CD14-positive monocyte (primary cell): ENCODE data around the gene CABP1. TPM values are rescaled to one million over a fixed set of nuclear protein-coding genes. Genes with fewer than 3 reads are reported as not detected.

Experiments
- DNase-seq, 3 donors: peaks; one replicate each; pipeline ENCODE4 v3.0.0-alpha.2; 2011 to 2022
- H2AFZ ChIP-seq: 2 replicates; pipeline ENCODE4 v1.6.0; 2012; ENCODE audit warnings: mild to moderate bottlenecking, low read depth, low read length, inconsistent platforms; ENCODE audit not compliant: insufficient read depth, poor library complexity, severe bottlenecking
- H3K27ac ChIP-seq, 2 donors: 1 replicate in 1 of 2; 2 replicates in 1 of 2; pipeline ENCODE4 v1.5.1; 2012 to 2013; ENCODE audit warnings: low read length in 2 of 2, control low read depth in 1 of 2, inconsistent platforms in 1 of 2, low read depth in 1 of 2, mild to moderate bottlenecking in 1 of 2
- H3K27me3 ChIP-seq, 2 donors: one replicate each; pipeline versions ENCODE4 v1.6.0 to v1.6.1; 2011 to 2013; ENCODE audit warnings: low read length in 2 of 2; ENCODE audit not compliant: control insufficient read depth in 2 of 2, insufficient read depth in 2 of 2
- H3K36me3 ChIP-seq, 2 donors: replicated peaks in 1 of 2; 1 replicate in 1 of 2; 2 replicates in 1 of 2; pipeline versions ENCODE4 v1.5.1 to v1.6.1; 2012 to 2013; ENCODE audit warnings: low read length in 2 of 2, control low read depth in 1 of 2, inconsistent platforms in 1 of 2, mild to moderate bottlenecking in 1 of 2; ENCODE audit not compliant: insufficient read depth in 2 of 2, control insufficient read depth in 1 of 2
- H3K4me1 ChIP-seq, 2 donors: 1 replicate in 1 of 2; 2 replicates in 1 of 2; pipeline versions ENCODE4 v1.5.1 to v1.6.1; 2012 to 2013; ENCODE audit warnings: low read length in 2 of 2, control low read depth in 1 of 2, inconsistent platforms in 1 of 2, mild to moderate bottlenecking in 1 of 2, moderate library complexity in 1 of 2; ENCODE audit not compliant: insufficient read depth in 2 of 2, control insufficient read depth in 1 of 2
- H3K4me2 ChIP-seq: replicated peaks from 2 replicates; pipeline ENCODE3; 2012; ENCODE audit warnings: low read length, moderate library complexity, mild to moderate bottlenecking; ENCODE audit not compliant: poor library complexity, severe bottlenecking; ENCODE audit errors: extremely low read depth
- H3K4me3 ChIP-seq, 3 experiments: fragments of 200-600 bp in 1 of 3; sonication (generic) in 1 of 3; replicated peaks in 1 of 3; 1 replicate in 2 of 3; 2 replicates in 1 of 3; pipeline ENCODE4 v1.5.1; 2011 to 2013; ENCODE audit warnings: low read length in 3 of 3, mild to moderate bottlenecking in 3 of 3, control low read depth in 2 of 3, low read depth in 2 of 3, inconsistent platforms in 1 of 3, moderate library complexity in 1 of 3
- H3K79me2 ChIP-seq: 2 replicates; pipeline ENCODE4 v1.6.0; 2012; ENCODE audit warnings: mild to moderate bottlenecking, control low read depth, inconsistent platforms, low read length, moderate library complexity; ENCODE audit not compliant: insufficient read depth
- H3K9ac ChIP-seq: 2 replicates; pipeline ENCODE4 v1.6.0; 2017; ENCODE audit warnings: low read length, mild to moderate bottlenecking; ENCODE audit not compliant: insufficient read depth, poor library complexity, severe bottlenecking
- H3K9me3 ChIP-seq, 2 donors: replicated peaks in 1 of 2; 1 replicate in 1 of 2; 2 replicates in 1 of 2; pipeline versions ENCODE4 v1.5.1 to v1.6.1; 2012 to 2013; ENCODE audit warnings: low read length in 2 of 2, control low read depth in 1 of 2; ENCODE audit not compliant: control insufficient read depth in 1 of 2, insufficient read depth in 1 of 2
- H4K20me1 ChIP-seq: 2 replicates; pipeline ENCODE4 v1.6.0; 2012; ENCODE audit warnings: mild to moderate bottlenecking, low read length, control low read depth, moderate library complexity; ENCODE audit not compliant: insufficient read depth
- H3K27ac Mint-ChIP-seq, 7 donors: one replicate each; pipeline ENCODE4 v1.8.0; 2020; ENCODE audit warnings: mild to moderate bottlenecking in 7 of 7, mixed read lengths in 7 of 7, moderate library complexity in 6 of 7, inconsistent platforms in 2 of 7
- H3K27me3 Mint-ChIP-seq, 3 donors: one replicate each; pipeline ENCODE4 v1.8.0; 2021 to 2022; ENCODE audit warnings: low read depth in 3 of 3, mild to moderate bottlenecking in 3 of 3, mixed read lengths in 3 of 3, moderate library complexity in 3 of 3, inconsistent platforms in 1 of 3
- H3K36me3 Mint-ChIP-seq, 2 donors: one replicate each; pipeline ENCODE4 v1.8.0; 2020; ENCODE audit warnings: mixed read lengths in 2 of 2, inconsistent platforms in 1 of 2, mild to moderate bottlenecking in 1 of 2
- H3K4me1 Mint-ChIP-seq: one replicate; pipeline ENCODE4 v1.8.0; 2020; ENCODE audit warnings: mild to moderate bottlenecking, mixed read lengths
- H3K4me3 Mint-ChIP-seq, 2 donors: one replicate each; pipeline ENCODE4 v1.8.0; 2020; ENCODE audit warnings: mild to moderate bottlenecking in 2 of 2, mixed read lengths in 2 of 2, moderate library complexity in 1 of 2
- H3K9me3 Mint-ChIP-seq, 7 donors: one replicate each; pipeline ENCODE4 v1.8.0; 2020 to 2022; ENCODE audit warnings: mixed read lengths in 7 of 7, mild to moderate bottlenecking in 6 of 7, moderate library complexity in 6 of 7, inconsistent platforms in 2 of 7
- CTCF ChIP-seq: fragments of 200-600 bp; IDR thresholded peaks from one replicate; pipeline ENCODE4 v1.8.0; 2022; ENCODE audit warnings: antibody characterized with exemption, mild to moderate bottlenecking
- WGBS: methylation state at CpG from one replicate; pipeline ENCODE4 v1.1.5; 2013; ENCODE audit warnings: missing lambda C conversion rate; ENCODE audit not compliant: insufficient coverage; 5-methylcytosine and 5-hydroxymethylcytosine counted together
- intact Hi-C, 2 donors: fragments of 100-400 bp; cut with micrococcal nuclease; formaldehyde crosslinking; loops; one replicate each; pipeline versions ENCODE4 v1.15.0 to v1.15.1; 2023
- polyA plus RNA-seq, 3 donors: library from polyadenylated mRNA; depleted of rRNA in 1 of 3; unstranded in 2 of 3; stranded (reverse) in 1 of 3; fragments of 300-500 nt in 2 of 3; fragments of >200 nt in 1 of 3; fragmentation: Illumina TruSeq in 2 of 3; gene quantifications; 1 replicate in 2 of 3; 2 replicates in 1 of 3; pipeline ENCODE4 v1.2.3, GENCODE V29; 2012 to 2021

Gene CABP1
- polyA plus RNA-seq, 3 donors, result 0.19 to 0.43 TPM; not detected in 1

DNA sequence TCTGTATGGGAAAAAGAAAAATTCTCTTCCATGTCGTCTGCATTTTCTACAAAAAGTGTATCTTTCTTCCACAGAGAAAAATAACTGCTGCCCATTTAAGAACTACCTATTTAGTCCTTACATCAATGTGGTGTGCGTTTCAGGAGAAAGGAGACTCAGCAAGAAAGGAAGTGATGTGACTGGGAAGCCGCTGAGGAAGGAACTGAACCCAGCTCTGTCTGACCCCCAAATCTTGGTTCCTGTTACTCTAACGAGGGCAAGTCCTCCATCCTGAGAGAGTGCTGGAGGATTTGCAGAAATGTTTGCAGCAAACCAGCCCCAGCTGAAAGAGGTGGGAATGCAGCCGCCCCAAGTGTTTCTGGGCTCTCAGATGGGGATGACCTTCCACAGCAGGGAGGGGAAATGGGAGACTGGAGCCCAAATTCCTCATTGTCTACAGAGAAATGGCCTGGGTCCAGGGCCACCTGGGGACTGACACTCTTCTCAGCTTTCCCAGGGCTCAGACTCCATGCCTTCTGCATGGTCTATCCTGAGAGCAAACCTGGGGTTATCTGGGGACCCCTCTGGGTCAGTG is 39.8 kb downstream of the CABP1 start:
- Histone ChIP-seq H3K27me3 (no peaks in the 10 kb centered on the region), H3K9ac (no peak overlapping the region), H3K27ac (peak overlapping the region; percentile 3 to 46), H3K9me3 (no peaks in the 10 kb centered on the region), H3K36me3 (no peaks in the 10 kb centered on the region), H3K79me2 (no peaks in the 10 kb centered on the region), H4K20me1 (no peaks in the 10 kb centered on the region), H3K4me2 (peak overlapping the region; percentile 33), H2AFZ (peak overlapping the region; percentile 67), H3K4me1 (peaks cover 40 to 53% of the 10 kb centered on the region in 2 donors), H3K4me3 (peak overlapping the region in 1 of 3 experiments; percentile 32)
- WGBS, result 19% methylated on average over 4 of the region's 5 CpGs
- Mint-ChIP-seq H3K36me3 (no peaks in the 10 kb centered on the region), H3K4me1 (peaks cover 40% of the 10 kb centered on the region), H3K27ac (peak overlapping the region in 6 of 7 donors; percentile 38 to 82 (median 66)), H3K27me3 (peaks cover 0 to 6% (median 0%) of the 10 kb centered on the region in 3 donors), H3K4me3 (peak overlapping the region in 1 of 2 donors; percentile 52), H3K9me3 (peaks cover 0 to 2% (median 0%) of the 10 kb centered on the region in 7 donors)
- intact Hi-C loops, result no loop called here
- TF ChIP-seq CTCF, result no peak
- peak; percentile 34 to 66 (median 49) for DNase-seq

DNA sequence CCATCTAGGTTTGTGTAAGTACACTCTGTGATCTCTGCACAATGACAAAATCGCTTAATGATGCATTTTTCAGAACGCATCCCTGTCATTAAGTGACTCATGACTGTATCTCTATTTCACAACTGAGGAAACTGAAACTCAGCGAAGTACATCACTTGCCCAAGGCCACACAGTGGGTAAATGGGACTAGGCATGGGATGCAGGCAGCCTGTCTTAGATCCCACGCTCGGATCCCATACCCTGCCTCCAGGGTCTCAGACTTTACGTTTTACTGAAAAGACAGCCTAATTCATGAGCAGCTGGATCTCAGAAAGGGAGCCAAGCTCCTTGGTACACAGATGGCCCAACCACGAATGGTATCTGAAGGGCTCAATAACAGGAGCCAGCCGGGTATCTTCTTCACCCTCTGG is 44.1 kb downstream of the CABP1 start:
- Histone ChIP-seq H3K9ac (peak overlapping the region; percentile 55), H3K27me3 (no peaks in the 10 kb centered on the region), H3K79me2 (peaks cover 24% of the 10 kb centered on the region), H3K9me3 (no peaks in the 10 kb centered on the region), H2AFZ (no peak overlapping the region), H3K4me2 (peak overlapping the region; percentile 95), H3K27ac (peak overlapping the region; percentile 67 to 94), H3K36me3 (no peaks in the 10 kb centered on the region), H3K4me3 (peak overlapping the region in 1 of 3 experiments; percentile 39), H4K20me1 (peaks cover 19% of the 10 kb centered on the region), H3K4me1 (peaks cover 55 to 60% of the 10 kb centered on the region in 2 donors)
- Mint-ChIP-seq H3K27ac (peak overlapping the region; percentile 94 to 99 (median 97)), H3K4me3 (peak overlapping the region; percentile 34 to 35), H3K27me3 (peaks cover 0 to 4% (median 0%) of the 10 kb centered on the region in 3 donors), H3K36me3 (no peaks in the 10 kb centered on the region), H3K9me3 (peaks cover 0 to 2% (median 0%) of the 10 kb centered on the region in 7 donors), H3K4me1 (peaks cover 54% of the 10 kb centered on the region)
- 24% methylated on average over 4 of the region's 8 CpGs for WGBS
- intact Hi-C loops, result no loop called here
- peak; percentile 28 for TF ChIP-seq CTCF
- DNase-seq, result peak; percentile 83 to 93 (median 93)
